NCI-H1694 (cell line): ENCODE results near the gene FAM184B.

ENCODE experiments used
- DNase-seq: peaks from one replicate; lab custom pipeline; 2025; lab: John Stamatoyannopoulos, UW

The FAM184B gene

DNA sequence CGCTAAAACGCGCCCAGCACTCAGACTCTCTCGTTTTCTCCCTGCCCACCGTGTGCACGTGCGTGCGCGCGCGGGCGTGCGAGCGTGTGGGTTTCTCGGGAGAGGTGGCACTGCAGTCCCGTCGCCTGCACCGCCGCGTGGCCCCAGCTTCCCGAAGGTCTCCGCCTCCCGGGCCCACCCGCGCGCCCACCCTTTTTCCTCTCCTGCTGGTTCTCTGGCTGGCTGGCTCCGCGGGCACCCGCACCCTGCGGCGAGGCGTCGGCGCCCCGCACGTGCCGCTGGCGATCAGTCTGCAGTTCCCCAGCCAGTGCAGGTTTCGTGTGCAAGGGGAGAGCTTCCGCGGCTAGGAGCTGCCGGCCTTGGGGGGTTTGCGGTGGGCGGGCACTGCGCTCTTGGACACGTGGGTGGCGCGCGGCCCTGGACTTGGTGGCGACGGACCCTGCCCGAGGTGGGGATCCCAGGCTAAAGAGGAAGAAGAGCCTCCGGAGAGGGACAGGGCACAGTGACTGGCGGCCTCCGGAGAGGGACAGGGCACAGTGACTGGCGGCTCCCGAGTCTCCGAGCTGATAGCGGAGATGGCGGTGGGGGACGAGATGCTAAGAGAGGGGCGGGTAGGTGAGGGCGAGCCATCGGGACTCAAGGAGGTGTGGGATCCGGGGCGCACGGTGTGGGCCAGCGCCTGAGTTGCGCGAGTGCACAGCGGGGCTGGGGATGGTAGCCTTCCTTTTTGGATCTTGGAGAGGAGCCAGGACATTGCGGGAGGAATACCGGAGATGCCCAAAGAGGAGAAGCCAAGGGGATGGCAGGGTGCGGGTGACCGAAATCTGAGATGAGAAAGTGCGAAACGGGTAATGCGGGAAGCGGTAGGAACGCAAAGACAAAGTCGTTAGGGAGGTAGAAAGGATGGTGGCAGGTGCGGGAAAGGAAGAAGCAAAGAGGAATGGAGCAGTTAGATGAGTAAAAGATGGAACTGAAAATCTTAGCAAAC lies at the start of gene FAM184B:
Gene FAM184B (minus strand): TSS at position 322 of the 988 bp plus-strand sequence. CDS start 322 bp downstream, outside the sequence.
- DNase-seq = no peak

DNA sequence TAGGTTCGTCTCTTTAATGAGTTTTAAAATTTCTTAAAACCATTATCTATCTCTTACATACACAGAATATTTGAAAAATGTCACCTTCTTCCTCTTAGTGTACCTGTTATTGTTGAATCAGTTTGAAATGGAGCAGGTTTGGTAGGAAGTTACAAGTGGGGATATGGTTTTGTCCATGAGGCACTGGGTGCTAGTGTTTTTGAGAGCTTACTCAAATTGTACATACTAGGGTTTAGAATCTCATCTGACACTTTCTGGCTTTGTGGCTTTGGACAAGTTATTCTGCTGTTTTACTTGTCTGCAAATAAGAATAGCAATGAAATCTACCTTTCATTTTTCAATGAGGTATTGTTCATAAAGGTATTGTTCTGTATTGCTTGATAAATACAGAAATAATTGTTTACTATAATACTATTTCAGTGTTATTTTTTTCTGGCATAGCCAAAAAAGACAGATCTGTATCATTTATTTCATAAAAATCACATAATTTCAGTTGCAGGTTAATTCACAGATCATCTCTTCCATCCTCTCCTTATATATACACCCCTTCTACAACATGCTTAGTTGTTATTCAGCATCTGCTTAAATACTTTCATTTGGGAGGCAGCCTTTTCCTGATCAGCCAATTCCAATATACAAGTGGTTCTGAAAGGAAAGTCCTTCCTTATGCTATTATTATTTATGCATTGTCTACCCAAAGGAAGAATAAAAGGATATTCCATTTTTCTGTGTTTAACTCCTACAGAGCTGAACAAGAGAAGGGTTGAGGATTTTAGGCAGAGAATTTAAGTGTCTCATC lies 42.6 kb upstream of the FAM184B start:
- no peak for DNase-seq

DNA sequence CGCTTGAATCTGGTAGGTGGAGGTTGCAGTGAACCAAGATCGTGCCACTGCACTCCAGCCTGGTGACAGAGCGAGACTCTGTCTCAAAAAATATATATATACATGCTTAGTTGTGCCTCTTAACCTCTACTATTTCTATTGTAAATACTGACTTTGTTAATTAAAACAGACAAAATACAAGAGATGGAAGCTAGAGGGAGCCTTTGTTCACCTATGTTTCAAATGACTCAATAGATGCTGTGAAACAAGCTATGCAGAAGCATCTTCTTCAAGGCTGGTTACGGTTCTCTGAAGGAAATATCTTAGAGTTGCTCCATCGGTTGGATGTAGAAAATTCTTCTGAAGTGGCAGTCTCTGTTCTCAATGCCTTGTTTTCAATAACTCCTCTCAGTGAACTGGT lies 35.6 kb upstream of the FAM184B start:
- DNase-seq = peak; percentile 25

DNA sequence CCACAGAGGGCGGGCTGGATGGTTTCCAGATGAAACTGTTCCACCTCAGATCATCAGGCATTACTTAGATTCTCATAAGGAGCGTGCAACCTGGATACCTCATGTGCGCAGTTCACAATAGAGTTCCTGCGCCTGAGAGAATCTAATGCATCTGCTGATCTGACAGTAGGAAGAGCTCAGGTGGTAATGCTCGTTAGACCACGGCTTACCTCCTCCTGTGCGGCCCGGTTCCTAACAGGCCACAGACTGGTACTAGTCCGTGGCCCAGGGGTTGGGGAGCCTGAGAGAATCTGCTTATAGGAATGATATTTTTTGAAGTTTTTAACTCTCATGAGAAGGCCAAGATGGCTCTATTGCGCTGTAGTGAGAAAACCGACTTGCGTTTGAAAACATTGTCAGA lies 34.7 kb upstream of the FAM184B start:
- DNase-seq = no peak

DNA sequence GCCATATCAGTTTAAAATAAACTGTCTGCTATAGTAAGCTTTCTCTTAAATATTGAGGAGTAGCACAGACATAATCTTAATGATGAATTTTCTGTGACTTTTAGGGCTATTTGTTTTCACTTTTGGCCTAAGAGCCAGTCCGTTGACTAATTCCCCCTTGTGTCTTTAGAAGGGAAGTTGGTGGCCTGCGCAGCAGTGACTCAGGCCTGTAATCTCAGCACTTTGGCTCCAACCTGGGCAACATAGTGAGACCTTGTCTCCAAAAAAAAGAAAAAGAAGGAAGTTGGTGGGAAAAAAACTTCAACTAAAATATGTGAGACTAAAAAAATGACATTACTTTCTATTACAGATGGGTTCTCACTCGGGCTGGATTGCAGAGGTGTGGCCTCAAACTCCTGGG lies 32.7 kb upstream of the FAM184B start:
- DNase-seq = no peak

DNA sequence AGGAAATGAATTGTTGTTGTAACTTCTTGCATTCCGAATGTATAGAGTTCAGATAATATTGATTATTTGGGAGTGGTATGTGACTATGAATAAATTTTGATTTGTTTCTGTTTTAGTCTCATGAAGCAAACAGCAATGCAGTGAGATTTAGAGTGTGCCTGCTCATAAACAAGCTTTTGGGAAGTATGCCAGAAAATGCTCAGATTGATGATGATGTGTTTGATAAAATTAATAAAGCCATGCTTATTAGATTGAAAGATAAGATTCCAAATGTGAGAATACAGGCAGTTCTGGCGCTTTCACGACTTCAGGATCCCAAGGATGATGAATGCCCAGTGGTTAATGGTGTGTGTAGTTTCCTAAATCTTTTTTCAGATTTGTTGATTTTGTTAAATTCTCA lies 31.4 kb upstream of the FAM184B start:
- no peak for DNase-seq

DNA sequence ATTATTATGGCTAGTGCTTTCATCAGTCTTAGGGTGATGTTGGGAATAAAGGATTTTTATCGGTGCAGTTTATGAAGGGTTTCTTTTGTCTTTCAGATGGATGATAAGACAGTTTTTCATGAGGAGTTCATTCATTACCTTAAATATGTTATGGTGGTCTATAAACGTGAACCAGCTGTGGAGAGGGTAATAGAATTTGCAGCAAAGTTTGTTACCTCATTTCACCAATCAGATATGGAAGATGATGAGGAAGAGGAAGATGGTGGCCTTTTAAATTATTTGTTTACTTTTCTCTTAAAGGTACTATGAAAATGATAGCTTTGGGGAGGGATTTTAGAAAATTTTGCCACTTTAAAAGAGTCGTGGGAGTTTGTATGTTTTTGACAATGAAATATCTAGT lies 30.7 kb upstream of the FAM184B start:
- no peak for DNase-seq

DNA sequence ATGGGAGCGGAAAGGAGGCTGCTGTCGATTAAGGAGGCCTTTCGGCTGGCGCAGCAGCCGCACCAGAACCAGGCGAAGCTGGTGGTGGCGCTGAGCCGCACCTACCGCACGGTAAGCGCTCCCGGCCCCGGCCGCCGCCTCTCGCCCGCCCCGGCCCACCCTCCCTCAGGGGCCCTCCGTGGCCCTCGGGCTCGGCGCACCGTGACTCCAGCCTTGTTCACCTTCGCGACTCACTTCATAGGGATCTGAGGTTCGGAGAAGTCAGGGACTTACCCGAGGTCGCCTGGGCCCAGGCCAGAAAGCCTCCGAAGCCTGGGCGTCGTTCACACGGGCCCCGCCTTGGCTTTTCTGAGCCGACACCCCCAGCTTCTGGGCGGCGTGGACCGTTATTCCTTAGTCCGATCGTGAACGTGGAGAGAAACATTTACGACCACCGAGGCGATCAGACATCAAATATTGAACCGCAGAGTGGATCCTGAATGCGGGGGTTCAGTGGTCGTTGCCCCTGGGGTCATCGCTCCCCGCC lies 29.7 kb upstream of the FAM184B start:
- DNase-seq = no peak

DNA sequence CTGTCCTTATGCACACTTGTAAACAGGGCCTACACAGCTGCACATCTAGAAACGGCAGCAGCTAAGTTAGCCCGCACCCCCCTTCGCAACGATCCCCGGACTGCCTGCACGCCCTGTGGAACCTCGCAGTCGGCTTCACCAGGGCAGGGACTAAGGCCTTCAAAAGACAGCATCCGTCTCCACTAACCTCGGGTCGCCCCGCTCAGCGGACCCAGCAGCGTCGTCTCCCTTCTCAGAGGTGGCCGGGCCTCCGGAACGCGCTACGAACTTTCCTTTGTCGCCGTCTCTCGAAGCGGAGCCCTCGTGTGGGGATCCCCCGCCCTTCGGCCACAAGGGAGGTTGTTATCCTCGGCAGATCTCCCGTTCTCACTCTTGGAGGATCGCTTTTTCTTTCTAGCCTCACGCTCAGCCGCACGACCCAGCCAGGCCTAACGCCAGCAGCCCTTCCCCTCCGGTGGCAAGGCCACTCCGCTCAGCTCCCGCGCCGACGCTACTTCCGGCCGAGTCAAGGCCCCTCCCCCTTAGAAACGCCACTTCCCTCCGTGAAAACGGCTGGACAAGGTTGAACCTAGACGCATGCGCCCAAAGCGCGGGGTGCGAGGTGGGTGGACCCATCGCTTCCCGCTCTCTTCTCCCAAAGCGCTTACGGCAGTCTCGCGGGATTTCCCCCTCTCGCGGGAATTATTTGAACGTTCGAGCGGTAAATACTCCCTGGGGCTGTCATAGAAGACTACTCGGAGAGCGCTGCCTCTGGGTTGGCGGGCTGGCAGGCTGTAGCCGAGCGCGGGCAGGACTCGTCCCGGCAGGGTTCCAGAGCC lies 29.0 kb upstream of the FAM184B start, which contains the start of the genes DCAF16 and NCAPG:
Gene DCAF16 (minus strand): TSS at position 498 of the 818 bp plus-strand sequence. CDS start 6,616 bp downstream, outside the sequence.
Gene NCAPG (plus strand): TSS at position 720 of the 818 bp plus-strand sequence. CDS start 99 bp downstream, outside the sequence.
- peak; percentile 97 for DNase-seq

DNA sequence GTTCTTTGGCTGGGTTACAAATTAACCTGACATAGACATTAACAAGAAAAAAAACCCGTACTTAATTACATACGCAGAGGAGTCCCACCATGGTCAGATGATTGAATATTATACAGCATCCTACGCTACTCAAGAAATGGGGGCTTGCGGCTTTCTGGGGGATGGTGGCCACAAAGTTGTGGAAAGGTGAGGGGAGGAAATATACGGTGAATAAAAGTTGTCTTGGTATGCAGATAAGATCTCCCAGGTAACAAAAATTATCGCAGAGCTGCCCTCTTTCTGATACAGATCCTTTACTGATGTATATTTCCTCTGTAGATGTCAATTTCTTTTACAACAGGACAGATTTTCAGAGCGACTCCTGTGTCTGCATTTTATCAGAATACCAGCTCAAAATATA lies 28.2 kb upstream of the FAM184B start:
- no peak for DNase-seq

DNA sequence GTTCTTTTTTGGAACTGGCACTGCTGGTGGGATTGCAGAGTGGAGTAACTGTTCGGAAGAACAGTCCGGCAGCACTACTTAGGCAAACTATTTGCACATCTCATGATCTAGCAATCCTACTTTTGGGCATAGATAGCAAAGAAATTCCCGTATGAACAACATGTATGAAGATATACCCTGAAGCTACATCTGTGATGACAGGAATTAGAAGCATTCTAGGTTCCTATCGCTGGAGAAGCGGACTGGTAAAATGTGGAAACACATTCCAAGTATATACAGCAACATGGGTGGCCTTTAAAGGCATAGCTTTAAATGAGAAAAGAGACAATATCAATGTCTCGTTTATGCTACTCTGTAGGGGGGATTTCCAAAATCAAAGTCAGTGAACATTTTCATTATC lies 26.0 kb upstream of the FAM184B start:
- DNase-seq = no peak

DNA sequence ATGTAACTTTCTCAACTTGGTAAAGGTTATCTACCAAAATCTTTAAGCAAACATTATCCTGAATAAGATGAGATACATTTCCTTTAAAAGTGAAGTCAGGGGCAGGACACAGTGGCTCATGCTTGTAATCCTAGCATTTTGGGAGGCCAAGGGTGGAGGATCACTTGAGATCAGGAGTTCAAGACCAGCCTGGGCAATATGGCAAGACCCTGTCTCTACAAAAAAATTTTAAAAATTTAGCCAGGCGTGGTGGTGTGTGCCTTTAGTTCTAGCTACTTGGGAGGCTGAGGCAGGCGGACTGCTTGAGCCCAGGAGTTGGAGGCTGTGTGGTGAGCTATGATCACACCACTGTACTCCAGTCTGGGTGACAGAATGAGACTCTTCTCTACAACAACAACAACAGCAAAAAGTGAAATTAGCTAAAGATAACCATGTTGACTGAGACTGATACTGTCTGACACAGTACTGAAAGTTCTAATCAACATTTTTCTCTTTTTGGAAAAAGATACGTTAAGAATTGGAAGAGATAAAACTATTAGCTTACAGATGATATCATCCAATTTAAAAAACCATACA lies 24.2 kb upstream of the FAM184B start:
- no peak for DNase-seq

DNA sequence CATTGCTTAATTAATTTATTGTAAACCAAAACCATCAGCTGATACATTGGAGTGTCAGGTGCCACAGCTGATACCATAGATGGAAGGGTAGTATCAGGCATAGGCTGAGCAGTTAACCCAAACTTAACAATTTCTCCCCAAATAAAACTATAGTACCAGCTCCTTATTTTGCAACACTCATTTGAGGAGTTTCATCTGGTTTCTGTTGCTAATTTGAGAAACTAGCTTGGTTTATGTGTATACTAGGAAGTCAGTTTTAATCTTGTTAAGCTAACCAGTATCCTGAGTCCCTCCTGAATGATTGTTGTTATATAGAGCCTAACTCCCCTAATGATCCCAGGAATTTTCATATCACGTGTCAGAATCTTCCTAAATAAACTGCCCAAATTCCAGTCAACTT lies 16.4 kb upstream of the FAM184B start:
- no peak for DNase-seq

DNA sequence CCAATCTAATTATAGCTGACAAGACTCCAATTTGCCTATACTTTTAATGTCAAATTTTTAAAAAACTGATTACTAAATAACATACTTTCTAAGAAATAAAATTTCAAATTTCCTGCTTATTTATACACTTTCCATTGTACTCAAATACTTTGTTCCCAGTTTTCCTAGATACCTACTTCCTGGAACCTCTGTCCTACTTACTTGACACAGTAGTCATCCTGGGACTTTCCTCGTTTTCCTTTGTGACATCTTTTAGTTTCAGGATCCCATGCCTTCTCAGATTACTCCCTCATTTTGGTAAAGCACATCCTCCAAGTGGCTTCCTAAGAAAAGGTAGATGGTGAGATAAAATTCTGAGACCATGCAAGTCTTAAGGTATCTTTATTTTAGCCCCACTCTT lies 13.3 kb upstream of the FAM184B start:
- no peak for DNase-seq

DNA sequence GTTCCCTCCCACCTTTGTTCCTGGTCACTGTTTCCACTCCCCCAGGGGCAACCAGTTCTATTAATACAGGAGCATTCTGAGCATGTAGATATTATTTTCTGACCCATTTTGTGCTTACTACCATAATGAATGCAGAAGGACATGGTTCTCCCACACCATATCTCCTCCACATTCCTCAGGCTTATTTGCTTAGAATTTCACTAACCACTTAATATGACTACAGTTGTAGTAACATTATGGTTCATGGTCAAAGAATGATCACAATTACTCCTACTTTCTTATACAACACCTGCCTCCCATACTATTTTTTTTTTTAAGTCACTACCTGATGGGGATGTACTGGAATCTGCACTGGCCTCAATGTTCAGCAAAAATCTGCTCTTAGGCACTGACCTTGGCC lies 7.5 kb upstream of the FAM184B start:
- DNase-seq = no peak

DNA sequence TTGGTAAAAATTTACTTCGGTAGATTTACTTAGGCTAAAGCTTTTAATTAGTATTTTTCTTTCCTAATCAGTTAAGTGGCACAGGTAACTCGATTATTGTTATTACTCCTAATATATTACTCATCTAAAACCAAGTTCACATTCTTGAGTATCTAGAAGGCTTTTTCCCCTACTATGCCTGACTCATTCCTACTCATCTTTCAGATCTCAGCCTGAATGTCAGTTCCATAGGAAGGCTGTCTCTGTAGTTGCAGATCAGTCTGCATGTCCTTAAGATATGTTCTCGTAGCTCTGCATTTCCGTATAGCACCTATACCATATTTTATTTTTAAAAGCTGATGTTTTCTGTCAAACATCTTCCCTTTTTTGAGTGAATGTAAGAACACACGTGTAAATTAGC lies 5.9 kb upstream of the FAM184B start:
- no peak for DNase-seq

DNA sequence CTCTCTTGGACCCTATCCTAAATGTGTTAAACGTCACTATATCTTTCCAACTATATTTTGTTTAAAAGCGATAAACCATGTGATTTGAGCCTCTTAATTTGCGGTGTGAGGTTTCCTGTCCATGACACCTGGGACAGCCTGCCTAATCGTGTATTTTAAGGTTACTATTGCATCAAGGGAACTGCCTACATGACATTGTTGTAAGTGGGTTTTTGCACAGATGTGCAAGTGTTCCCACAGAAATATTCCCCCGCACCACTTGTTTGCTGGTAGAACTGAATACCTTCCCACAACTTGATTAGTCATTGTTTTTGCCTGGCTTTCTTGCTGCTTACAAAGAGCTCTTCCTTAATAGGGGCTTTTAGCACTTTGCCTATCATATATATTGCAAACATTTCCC lies 5.1 kb upstream of the FAM184B start:
- no peak for DNase-seq

DNA sequence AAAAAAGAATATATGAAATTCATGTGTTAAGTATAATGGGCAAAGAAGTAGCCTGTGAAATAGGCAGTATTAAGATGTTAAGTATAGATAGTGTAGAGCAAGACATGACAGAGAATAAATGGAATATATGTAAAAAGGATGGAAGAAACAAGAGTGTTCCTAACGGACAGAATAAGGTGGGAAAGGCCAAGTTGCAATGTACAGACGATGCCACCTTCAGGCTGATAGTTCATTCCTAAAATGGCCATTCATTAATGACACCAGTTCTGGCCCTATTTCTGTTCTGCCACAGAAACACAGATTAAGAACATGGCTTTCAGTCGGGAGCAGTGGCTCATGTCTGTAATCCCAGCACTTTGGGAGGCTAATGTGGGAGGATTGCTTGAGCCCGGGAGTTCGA lies 4.4 kb upstream of the FAM184B start:
- peak; percentile 16 for DNase-seq

DNA sequence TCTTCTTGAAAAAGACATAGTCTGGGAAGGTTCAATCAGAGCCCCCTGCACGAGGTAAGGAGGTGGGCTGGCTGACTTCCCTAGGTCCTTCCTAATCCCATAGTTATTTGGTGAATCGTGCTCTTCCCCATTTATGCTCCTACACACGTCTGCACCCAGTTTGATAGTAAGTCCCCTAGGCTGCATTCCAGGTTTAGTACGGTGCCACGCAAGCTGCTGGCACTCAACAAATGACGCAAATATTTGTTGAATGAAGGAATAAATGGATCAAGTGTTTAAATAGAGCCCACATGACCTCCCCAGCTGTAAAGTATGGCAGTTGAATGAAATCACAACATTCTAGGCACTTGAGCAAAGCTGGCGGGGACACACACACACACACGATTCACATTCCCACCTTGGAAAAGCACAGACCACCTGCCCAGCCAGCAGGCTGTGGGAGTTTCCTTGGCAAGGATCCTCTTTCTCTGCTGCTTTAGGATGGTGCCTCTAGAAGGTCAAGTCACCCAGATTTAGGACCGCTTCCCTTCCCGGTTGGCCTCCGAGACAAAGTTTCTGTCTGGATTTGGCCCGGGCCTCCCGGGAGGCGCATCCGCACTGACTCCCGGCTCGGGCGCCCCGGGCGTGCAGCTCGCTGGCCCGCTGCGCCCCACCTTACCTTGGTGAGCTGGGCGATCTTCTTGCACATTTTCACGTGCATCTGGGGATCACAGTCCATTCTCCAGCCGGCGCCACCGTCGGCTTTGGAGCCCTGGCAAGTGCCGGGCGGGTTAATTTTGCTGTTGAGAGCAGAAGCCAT lies 721 bp downstream of the FAM184B start:
- DNase-seq = no peak

DNA sequence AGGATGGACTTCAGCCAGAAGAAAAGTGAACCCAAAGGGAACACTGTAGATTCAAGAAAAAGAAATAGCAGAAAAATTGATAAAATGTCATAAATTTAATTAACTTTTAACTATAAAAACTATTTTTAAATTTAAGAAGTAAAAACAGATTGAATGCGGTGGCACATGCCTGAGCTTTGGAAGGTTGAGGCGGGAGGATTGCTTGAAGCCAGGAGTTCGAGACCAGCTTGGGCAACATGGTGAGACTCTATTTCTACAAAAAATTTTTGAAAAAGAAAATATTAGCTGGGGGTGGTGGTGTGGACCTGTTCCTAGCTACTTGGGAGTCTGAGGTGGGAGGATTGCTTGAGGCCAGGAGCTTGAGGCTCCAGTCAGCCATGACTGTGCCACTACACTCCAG lies 3.0 kb downstream of the FAM184B start:
- no peak for DNase-seq
